ENCODE data around the gene SERPINB10.

- TF ChIP-seq CTCF (IDR thresholded peaks at IDR 0.05) = no peak
- no peak for TF ChIP-seq POLR2A (IDR thresholded peaks at IDR 0.05)
These were observed at the start of gene SERPINB10 for GRCh38 chr18:63907664-63908063.

Measured in thyroid gland (tissue), 4 donors.